Activated CD4-positive, alpha-beta T cell treated with anti-CD3 and anti-CD28 coated beads, Interleukin-2, amount 50 U/mL, for 24 hours (primary cell): Measurements from ENCODE around the gene HS6ST1.

Experiments used
- DNase-seq, 2 donors: peaks; one replicate each; pipeline ENCODE4 v3.0.0-alpha.2; 2020; ENCODE audit warnings: low read depth in 1 of 2, low spot score in 1 of 2

HS6ST1 gene

DNA sequence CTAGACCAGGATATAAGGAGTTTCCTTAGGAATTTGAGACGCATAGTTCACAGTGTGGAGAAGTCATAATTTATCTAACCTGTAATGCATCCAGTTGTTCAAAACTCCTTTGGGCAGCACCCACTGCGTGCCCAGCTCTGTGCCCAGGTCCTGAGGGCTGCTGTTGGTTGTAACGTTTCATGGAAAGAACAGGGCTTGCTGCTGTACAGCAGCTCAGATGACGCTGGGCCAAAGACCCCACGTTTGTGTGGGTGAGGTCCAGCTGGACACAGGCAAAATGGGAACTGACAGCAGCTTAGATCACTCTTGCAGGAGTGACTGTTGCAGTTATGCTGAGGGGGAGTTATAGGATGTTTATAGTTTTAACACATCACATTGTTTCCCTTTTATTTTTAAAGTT lies 30.0 kb upstream of the HS6ST1 start:
- DNase-seq: no peak

DNA sequence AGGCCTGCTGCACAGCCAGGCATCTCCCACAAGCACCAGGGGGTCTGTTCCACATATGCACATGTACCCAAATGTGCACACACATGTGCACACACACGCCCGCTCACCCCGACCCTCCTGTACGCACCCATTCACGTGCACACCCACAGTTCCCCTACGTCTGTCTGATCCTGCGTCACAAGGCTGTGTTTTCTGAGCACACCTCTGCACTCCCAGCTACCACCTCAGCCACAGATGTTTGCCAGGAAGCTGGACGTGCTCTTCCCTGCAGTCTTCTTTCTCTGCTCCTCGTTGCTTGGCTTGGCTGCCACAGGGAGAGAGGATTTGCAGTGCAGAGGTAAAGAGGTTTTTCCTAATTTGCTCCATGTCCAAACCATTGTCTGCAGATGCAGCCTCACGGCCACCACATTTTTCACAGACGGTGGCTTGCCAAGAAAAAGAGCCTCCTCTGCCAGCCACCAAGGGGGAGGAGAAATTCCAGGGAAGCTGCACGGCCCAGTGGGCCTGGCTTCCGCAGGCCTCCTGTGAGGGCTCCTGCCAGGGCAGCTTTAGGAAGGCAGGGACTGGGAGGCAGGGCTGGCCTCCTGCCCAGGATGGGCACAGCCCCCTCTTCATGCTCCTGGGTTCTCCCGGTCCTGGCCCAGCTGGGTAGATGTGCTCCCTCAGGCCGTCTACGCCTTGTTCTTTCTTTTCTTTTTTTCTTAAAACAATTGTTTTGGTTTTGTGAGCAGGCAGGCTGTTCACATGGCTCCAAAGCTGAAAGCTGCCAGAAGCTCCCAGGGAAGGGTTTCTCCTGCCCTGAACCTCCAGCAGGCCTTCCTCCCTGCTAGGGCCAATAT lies 29.3 kb upstream of the HS6ST1 start:
- DNase-seq: no peak

DNA sequence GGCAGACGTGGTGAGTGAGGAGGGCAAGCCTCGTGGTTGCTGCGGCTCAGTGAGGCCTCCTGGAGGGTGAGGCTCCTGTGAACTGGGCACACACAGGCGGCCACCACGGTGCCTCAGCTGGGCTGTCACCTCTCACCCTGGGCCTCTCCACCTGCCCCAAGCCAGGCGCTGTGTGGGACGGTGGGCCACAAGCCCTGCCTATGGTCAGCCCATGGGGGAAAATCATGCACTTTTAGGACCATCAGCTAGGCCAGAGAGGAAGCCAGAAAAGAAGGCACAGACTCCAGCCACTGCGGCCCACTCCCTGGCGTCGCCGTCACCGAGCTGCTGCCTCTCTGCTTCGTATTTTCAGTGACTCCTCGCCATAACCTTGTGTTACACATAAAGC lies 28.5 kb upstream of the HS6ST1 start:
- DNase-seq: no peak

DNA sequence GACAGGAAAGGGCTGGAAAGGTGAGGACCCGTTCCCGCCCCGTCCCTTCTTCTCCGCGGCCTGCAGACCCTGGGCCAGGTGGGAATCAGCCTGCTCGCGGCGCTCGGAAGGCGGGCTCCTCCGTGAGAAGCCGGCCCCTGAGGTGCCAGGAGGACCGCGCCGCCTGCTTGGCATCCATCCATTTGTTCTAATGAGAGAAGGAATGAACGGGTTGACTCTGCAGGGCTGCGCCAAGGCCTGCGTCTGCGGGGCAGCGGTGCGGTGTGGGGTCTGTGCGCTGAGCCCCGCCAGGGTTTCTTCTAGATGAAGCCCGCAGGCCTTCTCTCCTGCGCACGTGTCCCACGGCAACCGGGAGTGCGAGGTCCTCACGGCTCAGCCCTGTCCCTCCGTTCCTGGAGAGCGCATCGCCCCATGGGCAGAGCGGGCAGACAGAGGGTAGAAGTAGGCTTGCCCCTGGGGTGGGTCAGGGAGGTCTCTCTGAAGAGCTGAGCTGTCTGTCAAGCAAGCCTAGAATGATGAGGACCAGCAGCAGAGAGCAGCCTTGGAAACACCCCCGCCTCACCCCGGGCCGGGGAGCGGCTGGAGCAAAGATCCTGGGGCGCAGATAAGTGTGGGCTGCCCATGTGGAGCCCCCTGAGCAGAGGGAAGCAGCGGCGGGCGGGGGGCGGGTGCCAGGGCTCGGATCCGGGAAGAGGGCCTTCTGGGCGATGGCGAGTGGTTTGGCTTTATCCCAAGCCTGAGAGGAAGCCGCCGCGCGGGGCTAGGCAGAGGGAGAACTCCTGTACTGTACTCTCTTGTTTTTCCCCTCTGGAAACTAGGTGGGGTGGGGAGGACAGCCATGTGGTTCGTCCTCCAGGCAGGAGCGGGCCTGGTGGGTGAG lies 27.9 kb upstream of the HS6ST1 start:
- no peak for DNase-seq

DNA sequence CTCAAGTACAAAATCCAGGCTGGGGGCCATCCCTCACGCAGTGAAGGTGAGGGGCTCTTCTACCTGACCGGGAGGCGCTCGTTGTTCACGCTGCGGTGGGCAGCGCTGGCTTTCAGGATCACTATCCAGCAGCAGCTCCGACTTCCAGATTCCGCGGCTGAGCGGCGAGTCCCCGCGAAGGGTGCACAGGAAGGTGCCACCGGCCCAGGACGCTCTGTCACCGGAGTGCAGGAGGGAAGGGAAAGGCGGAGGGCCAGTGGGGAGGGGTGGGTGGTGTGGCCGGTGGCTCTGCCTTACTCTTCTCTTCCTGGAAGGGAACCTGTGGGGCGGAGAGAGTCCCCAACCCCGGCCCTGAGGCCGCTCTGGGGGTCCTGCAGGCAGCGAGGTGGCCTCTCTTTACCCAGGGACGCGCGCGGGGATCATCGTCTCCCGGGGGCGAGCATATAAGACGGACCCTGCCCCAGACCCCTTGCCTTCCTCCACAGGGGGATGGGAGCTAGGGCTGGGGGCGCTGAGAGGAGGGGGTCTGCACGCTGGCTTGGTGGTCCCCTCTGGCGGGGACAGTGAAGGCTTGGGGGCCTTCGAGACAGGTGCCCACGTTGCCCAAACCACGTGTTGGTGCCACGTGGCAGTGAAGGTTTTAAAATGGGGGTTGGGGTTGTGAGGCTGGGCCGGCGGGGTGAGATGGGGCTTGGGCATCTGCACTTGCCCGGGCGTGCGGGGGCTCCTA lies 26.9 kb upstream of the HS6ST1 start:
- DNase-seq: no peak

DNA sequence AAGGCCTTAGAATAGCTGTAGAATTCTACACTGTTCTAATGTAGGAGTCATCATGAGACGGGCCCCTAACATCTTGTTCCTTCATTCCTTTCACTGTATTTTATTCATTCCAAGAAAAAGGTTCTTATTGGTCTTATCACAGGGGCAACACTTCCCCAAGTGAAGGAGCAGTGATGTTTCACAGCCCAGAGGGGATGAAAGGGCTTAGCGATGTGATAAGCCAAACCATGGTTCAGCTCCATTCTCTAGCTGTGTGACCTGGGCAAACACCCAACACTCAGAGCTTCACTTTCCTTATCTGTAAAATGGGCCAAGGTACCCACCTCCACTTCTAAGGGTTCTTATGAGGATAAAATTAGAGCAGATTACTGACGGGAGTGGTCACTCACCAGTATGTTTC lies 25.4 kb upstream of the HS6ST1 start:
- no peak for DNase-seq

DNA sequence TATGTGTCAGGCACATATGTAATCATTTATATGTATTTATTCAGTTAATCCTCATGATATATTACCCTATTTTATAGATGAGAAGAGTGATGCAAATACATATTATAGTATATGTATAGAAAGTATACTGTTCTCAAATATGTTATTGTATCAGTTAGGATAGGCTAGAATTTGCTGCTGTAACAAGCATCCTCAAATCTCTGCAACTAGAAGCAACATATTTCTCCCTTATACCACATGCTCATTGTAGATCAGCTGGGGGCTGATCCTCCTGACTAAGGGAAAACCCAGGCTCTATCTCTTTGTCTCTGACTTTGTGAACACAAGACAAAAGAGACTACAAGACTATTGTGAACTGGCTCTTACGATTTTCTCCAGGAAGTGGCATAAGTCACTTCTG lies 24.8 kb upstream of the HS6ST1 start:
- DNase-seq: no peak

DNA sequence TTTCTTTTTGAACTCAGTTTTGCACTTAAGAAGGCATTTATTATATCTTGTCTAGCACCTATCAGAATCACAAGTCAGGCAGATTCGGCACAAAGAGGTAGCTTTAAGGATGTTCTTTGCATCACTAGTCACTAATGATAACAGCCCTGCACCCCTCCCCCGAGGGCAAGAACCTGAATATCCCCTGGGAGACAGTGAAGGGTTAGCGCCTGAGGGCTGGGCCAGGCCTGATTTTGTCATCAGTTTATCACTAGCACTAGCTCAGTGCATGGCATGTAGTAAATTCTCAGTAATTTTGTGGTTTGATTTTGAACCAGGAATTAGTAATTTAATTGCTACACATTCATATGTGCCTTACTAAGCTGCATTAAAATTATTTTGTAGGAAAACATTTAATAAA lies 23.9 kb upstream of the HS6ST1 start:
- no peak for DNase-seq

DNA sequence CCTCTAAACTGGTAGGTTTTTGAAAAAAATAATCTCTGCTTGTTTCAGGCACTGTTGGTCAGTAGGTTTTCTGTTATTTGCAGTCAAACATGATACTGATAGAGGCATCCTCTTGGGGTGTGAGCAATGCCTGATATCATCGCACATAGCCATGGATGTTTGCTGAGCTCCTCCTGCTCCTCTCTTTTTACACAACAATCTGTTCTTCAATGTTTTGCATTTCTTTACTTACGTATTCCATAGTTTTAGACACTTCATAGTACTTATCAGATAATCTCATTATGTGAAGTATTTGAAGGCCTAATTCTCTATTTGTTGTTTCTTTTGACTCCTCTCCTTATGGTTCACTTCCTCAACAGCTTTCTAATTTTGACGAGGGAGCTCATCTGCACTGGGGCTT lies 23.0 kb upstream of the HS6ST1 start:
- DNase-seq: no peak

DNA sequence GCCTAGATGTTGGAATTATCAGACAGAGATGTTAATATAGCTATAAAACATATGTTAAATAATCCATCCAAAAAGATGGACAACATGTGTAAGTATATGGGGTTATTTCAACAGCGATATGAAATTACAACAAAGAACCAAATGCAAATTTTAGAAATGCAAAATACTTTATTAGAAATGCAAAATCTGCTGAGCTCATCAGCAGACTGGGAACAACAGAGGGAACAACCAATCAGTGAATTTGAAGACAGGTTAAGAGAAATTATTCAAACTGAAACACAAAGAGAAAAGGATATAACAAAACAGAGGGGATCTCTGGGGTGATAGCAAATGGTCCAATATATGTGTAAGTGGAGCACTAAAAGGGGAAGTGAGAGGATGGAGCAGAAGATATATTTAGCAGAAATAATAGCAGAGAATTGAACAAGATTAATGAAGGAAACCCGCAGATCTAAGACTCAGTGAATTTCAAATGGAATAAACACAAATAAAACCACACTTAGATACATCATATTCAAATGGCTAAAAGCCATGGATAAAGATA lies 13.5 kb upstream of the HS6ST1 start:
- DNase-seq: no peak

DNA sequence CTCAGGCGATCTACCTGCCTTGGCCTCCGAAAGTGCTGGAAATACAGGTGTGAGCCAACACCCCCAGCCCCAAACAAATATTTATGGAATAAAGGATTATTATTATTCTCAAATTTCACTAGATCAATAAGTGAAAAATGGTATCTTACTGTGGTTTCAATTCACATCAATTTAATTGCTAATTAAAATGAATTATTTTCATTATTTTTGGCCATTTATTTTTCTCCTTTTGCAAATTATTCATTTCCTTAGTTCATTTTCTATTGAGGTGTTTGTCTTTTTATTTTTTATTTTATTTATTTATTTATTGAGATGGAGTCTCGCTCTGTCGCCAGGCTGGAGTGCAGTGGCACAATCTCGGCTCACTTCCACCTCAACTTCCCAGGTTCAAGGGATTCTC lies 11.9 kb upstream of the HS6ST1 start:
- no peak for DNase-seq

DNA sequence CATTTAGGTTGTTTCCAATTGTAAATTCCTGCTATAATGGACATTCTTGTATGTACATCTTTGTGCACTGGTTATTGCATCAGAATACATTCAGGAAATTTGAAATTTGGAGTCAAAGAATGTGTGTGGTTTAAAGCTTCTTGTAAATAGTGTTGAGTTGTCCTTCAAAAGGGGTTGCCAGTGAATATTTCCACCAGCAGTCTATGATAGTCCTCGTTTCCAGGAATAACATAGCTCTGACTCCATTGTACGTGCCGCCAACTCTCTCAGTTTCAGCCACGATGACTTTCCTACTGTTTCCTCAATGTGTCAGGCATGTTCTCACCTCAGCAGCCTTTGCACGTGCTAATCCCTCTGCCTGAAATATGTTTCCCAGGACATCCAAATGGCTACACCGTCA lies 10.9 kb upstream of the HS6ST1 start:
- no peak for DNase-seq

DNA sequence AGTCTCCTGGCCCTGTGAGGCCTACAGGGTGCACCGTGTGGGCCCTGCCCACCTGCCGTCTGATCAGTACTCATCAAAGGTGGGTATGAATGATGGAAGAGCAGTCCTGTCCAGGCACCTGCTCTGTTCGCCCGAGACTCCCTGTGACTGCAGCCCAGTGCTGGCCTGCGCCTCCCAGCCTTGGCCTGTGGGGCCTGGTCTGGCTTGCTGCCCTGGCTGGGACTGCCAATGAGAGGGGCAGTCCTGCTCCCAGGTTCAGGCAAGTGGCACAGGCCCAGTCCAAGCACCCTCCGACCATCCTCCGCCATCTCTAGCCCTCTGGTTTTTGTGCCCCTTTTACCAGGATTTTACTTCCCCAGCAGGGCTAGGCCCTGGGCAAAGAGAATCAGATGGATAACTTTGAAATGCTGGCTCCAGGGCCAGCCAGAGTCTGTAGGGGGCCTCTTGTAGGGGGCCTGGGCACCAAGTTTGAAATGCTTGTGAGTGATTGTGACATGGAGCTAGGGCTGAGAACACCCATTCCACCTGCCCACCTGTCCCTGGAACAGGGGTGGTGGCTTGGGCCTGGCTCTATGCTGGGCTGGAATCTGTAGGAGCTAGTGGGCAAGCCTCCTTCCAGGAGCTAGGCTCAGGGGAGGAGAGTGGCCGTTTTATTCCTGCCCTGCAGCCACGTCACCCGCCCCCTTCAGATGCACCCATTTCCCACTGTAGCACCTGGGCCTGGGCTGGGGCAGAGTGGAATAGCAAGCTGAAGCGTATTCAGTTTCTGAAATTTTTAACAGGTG lies 8.7 kb upstream of the HS6ST1 start:
- no peak for DNase-seq

DNA sequence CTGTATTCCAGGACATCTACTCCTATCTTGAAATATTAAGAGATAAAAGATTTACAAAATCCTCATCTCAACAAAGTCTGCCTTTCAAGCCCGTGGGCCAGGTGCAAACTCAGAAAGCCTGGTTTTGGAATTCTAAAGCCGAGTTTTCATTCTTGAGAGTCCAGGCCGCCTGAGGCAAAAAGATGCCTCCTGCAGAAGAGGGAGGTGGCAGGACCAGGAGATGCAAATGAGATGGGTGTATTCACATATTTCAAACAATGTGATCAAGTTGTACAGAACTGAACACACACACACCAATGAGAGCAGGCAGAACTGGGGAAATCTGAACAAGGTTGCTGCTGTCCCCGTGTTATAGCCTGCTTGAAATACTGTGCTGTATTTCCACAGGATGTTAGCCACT lies 7.7 kb upstream of the HS6ST1 start:
- DNase-seq: no peak

DNA sequence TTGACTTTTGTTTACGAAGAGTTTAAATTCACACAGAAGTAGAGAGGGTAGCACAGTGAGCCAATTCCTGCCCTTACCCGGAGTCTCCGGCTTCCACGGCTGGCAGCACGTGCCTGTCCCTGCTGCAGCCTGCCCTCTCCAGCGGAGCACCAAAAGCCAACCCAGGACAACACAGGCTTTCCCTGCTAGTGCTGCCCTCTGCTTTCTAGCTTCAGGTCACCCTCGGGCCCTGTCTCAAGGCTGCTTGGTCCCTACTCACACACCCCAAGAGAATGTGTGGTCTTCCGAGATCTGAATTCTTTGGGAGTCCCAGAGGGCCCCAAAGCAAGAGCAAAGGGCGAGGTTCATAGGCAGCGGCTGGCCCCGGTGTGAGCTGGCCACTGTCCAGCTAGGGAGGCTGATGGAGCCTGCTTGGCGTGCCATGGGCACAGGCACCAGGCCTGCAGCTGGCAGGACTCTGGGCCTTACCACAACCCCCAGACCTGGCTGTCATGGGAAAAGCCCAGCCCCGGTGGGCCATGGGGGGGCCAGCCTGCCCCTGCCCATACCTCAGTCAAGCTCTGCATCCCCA lies 7.0 kb upstream of the HS6ST1 start:
- no peak for DNase-seq

DNA sequence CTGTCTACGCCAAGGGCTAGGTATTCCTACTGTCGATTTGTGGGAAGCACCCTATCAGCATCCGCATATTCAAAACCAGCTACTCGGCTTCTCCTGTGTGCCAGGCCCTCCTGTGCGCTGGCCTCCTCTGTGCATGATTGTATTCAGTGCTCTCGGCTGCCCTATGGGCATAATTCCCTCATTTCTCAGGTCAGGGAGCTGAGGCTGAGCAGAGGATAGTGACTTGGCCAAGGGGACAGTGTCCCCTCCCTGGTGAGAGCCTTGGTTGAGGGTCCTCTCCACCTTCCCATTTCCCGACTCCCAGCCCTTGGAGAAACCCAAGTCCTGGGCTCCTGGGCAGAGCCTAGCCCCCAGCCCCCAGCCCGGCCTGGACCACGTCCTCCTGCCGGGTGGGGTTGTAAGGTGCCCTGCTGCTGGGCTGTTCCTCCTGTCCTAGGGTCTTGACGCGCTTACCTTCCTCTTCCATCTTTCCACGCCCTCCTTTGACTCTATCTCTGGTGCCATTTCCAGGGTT lies 6.3 kb upstream of the HS6ST1 start:
- DNase-seq: no peak

DNA sequence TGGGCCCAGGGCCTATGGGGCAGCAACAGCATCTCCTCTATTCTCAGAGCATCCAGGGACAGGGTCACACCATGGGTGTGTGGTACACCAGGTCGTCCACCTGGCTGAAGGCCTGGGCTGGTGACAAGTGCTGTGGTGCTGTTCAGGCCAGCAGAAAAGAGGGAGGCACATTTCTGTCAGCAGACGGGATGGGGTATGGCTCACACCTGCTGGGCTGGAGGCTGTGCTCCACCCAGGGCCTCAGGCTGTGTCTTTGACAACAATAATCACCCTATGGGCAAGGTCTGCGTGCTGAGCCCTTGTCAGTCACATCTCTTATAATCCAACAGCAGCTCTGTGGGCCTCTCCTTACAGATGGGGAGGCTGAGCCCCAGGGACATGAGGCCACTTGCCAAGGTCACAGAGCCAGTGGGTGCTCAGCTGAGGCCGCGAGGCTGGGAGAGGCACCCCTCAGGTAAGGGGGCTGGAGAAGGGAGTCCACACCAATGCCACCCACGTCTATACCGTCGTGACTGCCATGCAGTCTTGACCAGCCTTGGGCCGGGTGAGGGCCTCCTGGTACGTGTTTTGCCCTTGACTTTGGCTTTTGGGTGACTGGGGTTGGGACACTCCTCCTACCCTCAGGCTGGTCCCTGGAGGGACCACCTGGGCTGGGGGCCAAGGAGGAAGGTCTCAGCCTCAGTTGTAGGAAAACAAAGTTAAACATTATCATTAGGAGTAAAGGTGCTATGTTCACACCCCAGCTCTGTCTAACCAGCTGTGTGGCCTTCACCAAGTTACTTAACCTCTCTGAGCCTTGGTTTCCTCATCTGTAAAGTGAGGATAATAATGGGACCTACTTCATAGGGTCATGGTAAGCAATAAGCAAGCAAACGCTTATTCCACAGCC lies 5.6 kb upstream of the HS6ST1 start:
- DNase-seq: no peak

DNA sequence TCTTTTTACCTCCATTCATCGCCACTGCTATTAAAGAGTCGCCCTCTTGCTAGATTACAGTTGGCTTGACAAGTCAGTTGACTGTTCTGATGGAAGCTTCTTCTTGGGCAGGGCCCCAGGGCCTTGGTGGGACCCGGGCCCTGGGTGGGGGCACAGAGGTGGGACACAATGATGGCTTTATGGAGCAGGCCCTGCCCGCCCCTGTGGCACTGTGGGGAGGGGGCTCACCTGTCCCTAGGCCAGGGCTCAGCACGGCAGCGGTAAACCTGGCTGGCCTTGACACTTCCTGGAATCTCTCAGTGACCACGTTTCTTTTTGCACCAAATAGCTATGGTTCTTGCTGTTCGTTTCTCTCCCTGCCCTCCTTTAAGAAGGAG lies 4.9 kb upstream of the HS6ST1 start:
- DNase-seq: no peak
